Heart left ventricle (tissue), 13 donors: ENCODE measurements around the gene PRDM16.

Source experiments
- CTCF ChIP-seq, 12 donors: fragments of 200-600 bp; sonication (generic) in 4 of 12; IDR thresholded peaks; one replicate each; pipeline versions ENCODE4 v1.5.0 to v1.8.0; 2018 to 2022; ENCODE audit warnings: antibody characterized with exemption in 12 of 12, mild to moderate bottlenecking in 5 of 12
- POLR2A ChIP-seq, 2 donors: fragments of 450-650 bp; IDR thresholded peaks; one replicate each; pipeline ENCODE4 v1.6.1; 2017; ENCODE audit warnings: antibody characterized with exemption in 2 of 2, mild to moderate bottlenecking in 2 of 2, moderate library complexity in 2 of 2
- donor health status: ischemic (EF 13 %, LVEDD 7.1; RV severe dilation, severe dysfunction).
- donor health status: DM: no; HTN: yes; CAD: no.
- donor health status: DM: no; HTN: no; CAD: no.
- donor health status: ischemic (EF 25% LVEDD 6.9; RV normal size, moderate dysfunction).
- donor health status: ischemic (EF 25% LVEDD 5.7; RV mildly dilated, moderate dysfunction).
- donor health status: ischemic (EF 35%, LVEDD 5.7; RV mildly dilated, moderate dysfunction).
- donor health status: nonischemic (EF 11% LVEDD 7.7; RV severe dilation, severe dysfunction).
- donor health status: DM: yes; HTN: yes; CAD: no.
- donor health status: PGD.
- donor health status: ischemic (EF 29% LVEDD 5.4; RV normal size, mild dysfunction).
- donor health status: nonischemic (EF 23%, LVEDD 6.1; RV moderate dilation, normal function).

GRCh38 chr1:3222042-3222692, 153.2 kb downstream of the PRDM16 start:
- TF ChIP-seq POLR2A (IDR thresholded peaks at IDR 0.05): no peak
- TF ChIP-seq CTCF (IDR thresholded peaks at IDR 0.05): no peak
